Nephron progenitor cell (in vitro differentiated cells): Measurements from ENCODE around the gene BCL7C.
"Not testable (repeated sequence)": the region's sequence is repeated elsewhere in the genome, so short reads cannot be mapped to it uniquely, and the experiment has no call there.

ENCODE experiments used
- DNase-seq: peaks from one replicate; pipeline ENCODE4 v3.0.0; 2021
- H3K27ac Mint-ChIP-seq: 2 replicates; pipeline ENCODE4 v1.8.0; 2021; ENCODE audit warnings: mild to moderate bottlenecking, moderate library complexity, mixed read lengths
- H3K27me3 Mint-ChIP-seq: 2 replicates; pipeline ENCODE4 v1.8.0; 2021; ENCODE audit warnings: mild to moderate bottlenecking, low read depth, mixed read lengths; ENCODE audit not compliant: poor library complexity
- H3K36me3 Mint-ChIP-seq: 2 replicates; pipeline ENCODE4 v1.8.0; 2021; ENCODE audit warnings: low read depth, mixed read lengths
- H3K4me1 Mint-ChIP-seq: 2 replicates; pipeline ENCODE4 v1.8.0; 2021; ENCODE audit warnings: mixed read lengths
- H3K4me3 Mint-ChIP-seq: 2 replicates; pipeline ENCODE4 v1.8.0; 2021; ENCODE audit warnings: mild to moderate bottlenecking, moderate library complexity, mixed read lengths
- H3K9me3 Mint-ChIP-seq: 2 replicates; pipeline ENCODE4 v1.8.0; 2021; ENCODE audit warnings: mild to moderate bottlenecking, moderate library complexity, mixed read lengths
- CTCF ChIP-seq: fragments of 200-600 bp; sonication (generic); IDR thresholded peaks from 2 replicates; pipeline ENCODE4 v1.5.0; 2021; ENCODE audit warnings: antibody characterized with exemption

BCL7C gene

DNA sequence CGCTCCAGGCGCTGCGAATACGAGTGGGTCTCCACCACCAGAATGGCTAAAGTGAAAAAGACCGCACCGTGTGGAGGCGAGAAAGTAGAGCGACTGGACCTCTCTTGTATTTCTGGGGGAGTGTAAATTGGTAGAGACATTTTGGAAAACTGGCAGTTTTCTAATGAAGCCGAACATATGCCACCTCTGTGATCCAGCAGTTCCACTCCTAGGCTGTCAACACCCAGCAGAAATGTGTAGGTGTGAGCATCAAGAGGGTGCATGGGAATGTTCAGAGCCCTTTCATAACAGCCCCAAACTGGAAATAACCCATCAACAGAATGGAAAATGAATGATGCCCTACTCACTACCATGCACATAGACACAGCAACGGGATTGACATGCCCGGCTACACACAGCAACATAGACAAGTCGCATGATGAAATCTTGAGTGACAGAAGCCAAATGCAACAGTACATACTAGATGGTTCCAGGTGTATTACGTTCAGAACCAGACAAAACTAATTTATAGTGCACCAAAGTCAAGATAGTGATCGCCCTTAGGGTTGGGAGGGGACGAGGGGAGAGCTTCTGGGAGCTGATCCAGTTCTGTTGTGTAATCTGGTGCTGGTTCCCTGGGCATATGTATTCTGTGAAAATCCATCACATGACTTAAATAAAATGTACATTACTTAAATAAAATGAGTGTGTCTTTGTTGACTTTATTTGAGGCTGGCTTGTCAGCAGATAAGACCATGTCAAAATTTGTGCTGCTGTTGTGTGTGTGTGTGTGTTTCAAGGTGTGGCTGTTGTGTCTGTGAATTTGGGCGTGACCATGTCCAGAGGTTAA, 877 bp upstream of the BCL7C start:
- peak overlapping the region; percentile 89 for H3K4me3 Mint-ChIP-seq
- peaks cover 2% of the 10 kb centered on the region for H3K27me3 Mint-ChIP-seq
- peak overlapping the region; percentile 67 for H3K27ac Mint-ChIP-seq
- no peak for DNase-seq
- peaks cover 58% of the 10 kb centered on the region for H3K4me1 Mint-ChIP-seq
- H3K9me3 Mint-ChIP-seq, result no peaks in the 10 kb centered on the region
- H3K36me3 Mint-ChIP-seq, result peaks cover 10% of the 10 kb centered on the region
- TF ChIP-seq CTCF, result no peak

DNA sequence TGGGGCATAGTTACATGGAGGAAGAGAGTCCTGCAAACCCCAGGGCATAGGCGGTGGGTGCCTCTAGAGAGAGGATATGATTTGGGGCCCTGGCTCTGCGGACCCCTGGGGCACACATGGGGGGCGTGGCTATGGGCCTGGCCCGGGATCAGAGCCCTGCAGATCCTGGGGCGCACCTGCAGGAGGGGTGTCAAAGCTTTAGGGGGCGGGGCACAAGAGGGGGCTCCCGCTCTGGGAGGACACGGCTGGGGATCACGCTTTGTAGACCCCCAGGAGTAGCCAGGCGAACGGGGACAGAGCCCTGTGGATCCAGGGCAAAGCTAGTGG, 497 bp downstream of the BCL7C start:
- no peaks in the 10 kb centered on the region for H3K9me3 Mint-ChIP-seq
- DNase-seq, result peak; percentile 35
- no peak overlapping the region for H3K27ac Mint-ChIP-seq
- TF ChIP-seq CTCF, result no peak
- peaks cover 19% of the 10 kb centered on the region for H3K36me3 Mint-ChIP-seq
- peaks cover 6% of the 10 kb centered on the region for H3K27me3 Mint-ChIP-seq
- peaks cover 55% of the 10 kb centered on the region for H3K4me1 Mint-ChIP-seq
- H3K4me3 Mint-ChIP-seq, result peak overlapping the region; percentile 89

DNA sequence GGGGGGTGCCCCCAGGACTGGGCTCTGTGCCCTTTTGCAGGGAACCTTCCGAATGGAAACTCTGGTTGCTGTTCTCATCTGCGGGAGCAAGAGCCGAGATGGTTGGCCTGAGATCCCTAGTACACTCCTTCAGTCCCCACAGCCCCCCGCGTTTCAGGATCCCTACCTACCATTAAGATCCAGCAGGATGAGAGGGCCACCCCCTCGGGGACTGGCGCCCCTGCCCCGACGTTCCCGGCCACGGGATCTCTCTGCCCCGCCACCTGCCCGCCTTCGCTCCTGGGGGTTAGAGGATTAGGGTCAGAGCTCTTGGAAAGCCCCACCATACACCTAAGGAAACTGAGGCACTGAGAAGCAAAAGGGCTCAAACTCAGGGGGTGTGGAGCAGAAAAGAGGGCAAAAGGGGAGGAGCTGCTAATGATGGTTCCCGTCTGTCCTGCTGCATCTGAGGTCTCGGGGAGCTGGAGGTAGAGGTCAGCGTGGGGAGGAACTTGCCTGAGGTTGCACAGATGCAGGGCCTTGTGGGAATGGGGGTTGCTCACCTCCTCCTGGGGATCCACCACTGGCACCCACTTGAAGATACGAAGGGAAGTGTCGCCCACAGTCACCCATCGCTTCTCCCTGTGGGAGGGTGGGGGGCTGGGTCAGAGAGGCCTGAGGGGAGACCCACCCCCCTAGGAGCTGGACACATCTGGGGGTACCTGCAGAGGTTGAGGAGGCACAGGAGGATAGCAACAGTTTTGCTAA, 1.0 kb downstream of the BCL7C start:
- DNase-seq, result no peak
- Mint-ChIP-seq H3K36me3 (peaks cover 19% of the 10 kb centered on the region), H3K4me3 (peak overlapping the region; percentile 89), H3K9me3 (no peaks in the 10 kb centered on the region), H3K27me3 (peaks cover 6% of the 10 kb centered on the region), H3K27ac (peak overlapping the region; percentile 65), H3K4me1 (peaks cover 55% of the 10 kb centered on the region)
- TF ChIP-seq CTCF, result no peak

DNA sequence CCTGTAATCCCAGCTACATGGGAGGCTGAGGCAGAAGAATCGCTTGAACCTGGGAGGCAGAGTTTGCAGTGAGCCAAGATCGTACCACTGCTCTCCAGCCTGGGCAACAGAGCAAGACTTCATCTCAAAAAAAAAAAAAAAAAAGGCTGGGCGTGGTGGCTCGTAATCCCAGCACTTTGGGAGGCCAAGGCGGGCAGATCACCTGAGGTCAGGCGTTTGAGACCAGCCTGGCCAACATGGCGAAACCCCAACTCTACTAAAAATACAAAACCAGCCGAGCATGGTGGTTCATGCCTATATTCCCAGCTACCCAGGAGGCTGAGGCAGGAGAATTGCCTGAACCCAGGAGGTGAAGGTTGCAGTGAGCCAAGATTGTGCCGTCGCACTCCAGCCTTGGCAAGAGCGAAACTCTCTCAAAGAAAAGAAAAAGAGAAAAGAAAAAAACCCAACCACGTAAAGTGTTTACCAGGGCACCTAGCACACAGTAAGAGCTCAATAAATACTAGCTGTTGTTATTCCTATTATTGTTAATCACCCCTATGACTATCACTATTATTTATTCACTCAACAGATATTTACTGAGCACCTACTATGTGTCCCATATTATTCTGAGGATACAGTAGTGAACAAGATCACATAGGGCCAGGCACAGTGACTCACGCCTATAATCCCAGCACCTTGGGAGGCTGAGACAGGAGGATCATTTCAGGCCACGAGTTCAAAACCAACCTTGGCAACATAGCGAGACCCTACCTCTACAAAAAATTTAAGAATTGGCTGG, 2.6 kb downstream of the BCL7C start:
- not testable (repeated sequence) for H3K27ac Mint-ChIP-seq, DNase-seq, H3K27me3 Mint-ChIP-seq, H3K9me3 Mint-ChIP-seq
- H3K4me1 Mint-ChIP-seq, result peaks cover 45% of the 10 kb centered on the region
- peaks cover 24% of the 10 kb centered on the region for H3K36me3 Mint-ChIP-seq
- peak overlapping the region; percentile 55 for H3K4me3 Mint-ChIP-seq

GRCh38 chr16:30889721-30890120, 4.2 kb downstream of the BCL7C start:
- no peak for DNase-seq
- no peaks in the 10 kb centered on the region for H3K9me3 Mint-ChIP-seq
- peaks cover 6% of the 10 kb centered on the region for H3K27me3 Mint-ChIP-seq
- H3K36me3 Mint-ChIP-seq, result peaks cover 29% of the 10 kb centered on the region
- H3K4me3 Mint-ChIP-seq, result no peak overlapping the region
- TF ChIP-seq CTCF, result no peak
- peaks cover 30% of the 10 kb centered on the region for H3K4me1 Mint-ChIP-seq
- H3K27ac Mint-ChIP-seq, result peak overlapping the region; percentile 84
